Measurements from ENCODE around the gene ALDH1A2.

ALDH1A2 gene

GRCh38 chr15:57925650-57926049, 139.9 kb downstream of the ALDH1A2 start:
- TF ChIP-seq CTCF (IDR thresholded peaks at IDR 0.05; ENCODE audit: borderline replicate concordance, insufficient read depth, low read depth, low read length) = no peak
- no peak overlapping the region for H3K4me3 ChIP-seq (ENCODE audit: low read depth, low read length)

GRCh38 chr15:57924598-57924997, 140.9 kb downstream of the ALDH1A2 start:
- no peak for TF ChIP-seq CTCF (IDR thresholded peaks at IDR 0.05; ENCODE audit: borderline replicate concordance, insufficient read depth, low read depth, low read length)
- no peak overlapping the region for H3K4me3 ChIP-seq (ENCODE audit: low read depth, low read length)

- H3K4me3 ChIP-seq (ENCODE audit: low read depth, low read length) = no peak overlapping the region
- TF ChIP-seq CTCF (IDR thresholded peaks at IDR 0.05; ENCODE audit: borderline replicate concordance, insufficient read depth, low read depth, low read length) = no peak
Observed at GRCh38 chr15:57923750-57924149, 141.8 kb downstream of the ALDH1A2 start.

GRCh38 chr15:57923306-57923705, 142.2 kb downstream of the ALDH1A2 start:
- no peak for TF ChIP-seq CTCF (IDR thresholded peaks at IDR 0.05; ENCODE audit: borderline replicate concordance, insufficient read depth, low read depth, low read length)

GRCh38 chr15:57922776-57923175, 142.7 kb downstream of the ALDH1A2 start:
- H3K4me3 ChIP-seq (ENCODE audit: low read depth, low read length) = no peak overlapping the region
- TF ChIP-seq CTCF (IDR thresholded peaks at IDR 0.05; ENCODE audit: borderline replicate concordance, insufficient read depth, low read depth, low read length) = no peak

More at GRCh38 chr15:57923306-57923705, 142.2 kb downstream of the ALDH1A2 start:
- no peak overlapping the region for H3K4me3 ChIP-seq (ENCODE audit: low read depth, low read length)

- no peak for TF ChIP-seq CTCF (IDR thresholded peaks at IDR 0.05; ENCODE audit: borderline replicate concordance, insufficient read depth, low read depth, low read length)
- no peak overlapping the region for H3K4me3 ChIP-seq (ENCODE audit: low read depth, low read length)
Observed at GRCh38 chr15:57921371-57921770, 144.1 kb downstream of the ALDH1A2 start.

- no peak overlapping the region for H3K4me3 ChIP-seq (ENCODE audit: low read depth, low read length)
- TF ChIP-seq CTCF (IDR thresholded peaks at IDR 0.05; ENCODE audit: borderline replicate concordance, insufficient read depth, low read depth, low read length) = no peak
Observed at GRCh38 chr15:57920911-57921310, 144.6 kb downstream of the ALDH1A2 start.

All from GM12875 (cell line).